Panc1 (cell line): ENCODE measurements around the gene ATP6V1E1.

Source experiments
- POLR2AphosphoS5 ChIP-seq: IDR thresholded peaks from 2 replicates; pipeline ENCODE4 v1.6.1; 2012; ENCODE audit warnings: mild to moderate bottlenecking, low read depth, low read length, moderate library complexity
- SIN3A ChIP-seq: IDR thresholded peaks from 2 replicates; pipeline ENCODE4 v1.6.1; 2012; ENCODE audit warnings: low read depth, mild to moderate bottlenecking, low read length, moderate library complexity, borderline replicate concordance; ENCODE audit not compliant: insufficient read depth
- TCF7L2 ChIP-seq: IDR thresholded peaks from 2 replicates; pipeline ENCODE4 v1.6.1; 2011; ENCODE audit warnings: mild to moderate bottlenecking, low read depth, low read length, inconsistent platforms
- TF ChIP-seq, protein P1 (sequence below): fragments of 450-650 bp; IDR thresholded peaks from 2 replicates; pipeline ENCODE4 v1.5.1; 2017; ENCODE audit warnings: mild to moderate bottlenecking
- TF ChIP-seq, protein P2 (sequence below), 2 experiments: IDR thresholded peaks; 2 replicates each; pipeline ENCODE4 v1.6.1; 2011 to 2012; ENCODE audit warnings: low read depth in 2 of 2, control low read depth in 1 of 2, low read length in 1 of 2, mild to moderate bottlenecking in 1 of 2, moderate library complexity in 1 of 2; ENCODE audit not compliant: insufficient read depth in 1 of 2

DNA sequence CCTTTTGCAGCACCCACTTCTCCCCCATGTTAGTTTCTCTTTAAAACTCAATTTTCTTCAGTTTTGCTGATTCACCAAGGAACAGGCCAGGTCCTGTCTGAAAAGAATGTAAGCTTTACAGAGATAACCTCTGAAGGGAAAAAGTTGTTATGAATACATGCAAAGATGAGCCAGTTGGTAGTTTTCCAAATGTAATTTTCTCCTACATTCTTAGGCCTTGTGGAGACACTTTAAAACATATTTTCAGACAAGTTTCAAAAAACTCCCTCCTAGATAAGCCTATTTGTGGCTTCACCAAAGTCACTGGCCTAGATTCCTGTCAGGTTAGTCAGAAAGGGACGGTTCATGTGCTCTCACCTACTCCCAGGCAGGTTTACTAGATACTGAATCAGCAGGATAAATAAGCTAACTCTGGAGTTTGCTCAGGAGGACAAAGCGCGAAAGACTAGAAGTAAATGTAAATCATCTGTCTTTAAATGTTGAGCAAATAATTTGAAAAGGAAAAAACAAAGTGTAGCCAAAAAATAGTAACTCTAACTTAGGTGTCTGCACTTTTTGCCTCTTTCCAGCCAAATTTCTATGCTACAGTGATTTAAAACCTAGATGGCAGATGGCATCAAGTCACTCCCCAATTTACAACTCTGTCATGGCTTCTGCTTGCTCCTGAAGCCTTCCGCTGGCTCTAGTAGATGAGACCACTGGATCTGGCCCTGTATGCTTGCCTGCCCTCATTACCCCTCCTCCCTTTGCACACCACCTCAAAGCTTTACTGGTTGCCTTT, 4.9 kb upstream of the ATP6V1E1 start:
- TF ChIP-seq, protein P1, sequence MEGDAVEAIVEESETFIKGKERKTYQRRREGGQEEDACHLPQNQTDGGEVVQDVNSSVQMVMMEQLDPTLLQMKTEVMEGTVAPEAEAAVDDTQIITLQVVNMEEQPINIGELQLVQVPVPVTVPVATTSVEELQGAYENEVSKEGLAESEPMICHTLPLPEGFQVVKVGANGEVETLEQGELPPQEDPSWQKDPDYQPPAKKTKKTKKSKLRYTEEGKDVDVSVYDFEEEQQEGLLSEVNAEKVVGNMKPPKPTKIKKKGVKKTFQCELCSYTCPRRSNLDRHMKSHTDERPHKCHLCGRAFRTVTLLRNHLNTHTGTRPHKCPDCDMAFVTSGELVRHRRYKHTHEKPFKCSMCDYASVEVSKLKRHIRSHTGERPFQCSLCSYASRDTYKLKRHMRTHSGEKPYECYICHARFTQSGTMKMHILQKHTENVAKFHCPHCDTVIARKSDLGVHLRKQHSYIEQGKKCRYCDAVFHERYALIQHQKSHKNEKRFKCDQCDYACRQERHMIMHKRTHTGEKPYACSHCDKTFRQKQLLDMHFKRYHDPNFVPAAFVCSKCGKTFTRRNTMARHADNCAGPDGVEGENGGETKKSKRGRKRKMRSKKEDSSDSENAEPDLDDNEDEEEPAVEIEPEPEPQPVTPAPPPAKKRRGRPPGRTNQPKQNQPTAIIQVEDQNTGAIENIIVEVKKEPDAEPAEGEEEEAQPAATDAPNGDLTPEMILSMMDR, result no peak
- TF ChIP-seq POLR2AphosphoS5 (no peak), SIN3A (no peak), TCF7L2 (peak; percentile 57; the same call in 1 of the 2 replicates)
- TF ChIP-seq, protein P2, sequence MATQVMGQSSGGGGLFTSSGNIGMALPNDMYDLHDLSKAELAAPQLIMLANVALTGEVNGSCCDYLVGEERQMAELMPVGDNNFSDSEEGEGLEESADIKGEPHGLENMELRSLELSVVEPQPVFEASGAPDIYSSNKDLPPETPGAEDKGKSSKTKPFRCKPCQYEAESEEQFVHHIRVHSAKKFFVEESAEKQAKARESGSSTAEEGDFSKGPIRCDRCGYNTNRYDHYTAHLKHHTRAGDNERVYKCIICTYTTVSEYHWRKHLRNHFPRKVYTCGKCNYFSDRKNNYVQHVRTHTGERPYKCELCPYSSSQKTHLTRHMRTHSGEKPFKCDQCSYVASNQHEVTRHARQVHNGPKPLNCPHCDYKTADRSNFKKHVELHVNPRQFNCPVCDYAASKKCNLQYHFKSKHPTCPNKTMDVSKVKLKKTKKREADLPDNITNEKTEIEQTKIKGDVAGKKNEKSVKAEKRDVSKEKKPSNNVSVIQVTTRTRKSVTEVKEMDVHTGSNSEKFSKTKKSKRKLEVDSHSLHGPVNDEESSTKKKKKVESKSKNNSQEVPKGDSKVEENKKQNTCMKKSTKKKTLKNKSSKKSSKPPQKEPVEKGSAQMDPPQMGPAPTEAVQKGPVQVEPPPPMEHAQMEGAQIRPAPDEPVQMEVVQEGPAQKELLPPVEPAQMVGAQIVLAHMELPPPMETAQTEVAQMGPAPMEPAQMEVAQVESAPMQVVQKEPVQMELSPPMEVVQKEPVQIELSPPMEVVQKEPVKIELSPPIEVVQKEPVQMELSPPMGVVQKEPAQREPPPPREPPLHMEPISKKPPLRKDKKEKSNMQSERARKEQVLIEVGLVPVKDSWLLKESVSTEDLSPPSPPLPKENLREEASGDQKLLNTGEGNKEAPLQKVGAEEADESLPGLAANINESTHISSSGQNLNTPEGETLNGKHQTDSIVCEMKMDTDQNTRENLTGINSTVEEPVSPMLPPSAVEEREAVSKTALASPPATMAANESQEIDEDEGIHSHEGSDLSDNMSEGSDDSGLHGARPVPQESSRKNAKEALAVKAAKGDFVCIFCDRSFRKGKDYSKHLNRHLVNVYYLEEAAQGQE (IDR thresholded peaks at IDR 0.05; ENCODE audit: insufficient read depth in 1 of 2, low read depth in 2 of 2, low read length in 1 of 2), result no peak
